Urothelium cell line (cell line): Measurements from ENCODE around the gene RNF223.
"Not testable (repeated sequence)": the region's sequence is repeated elsewhere in the genome, so short reads cannot be mapped to it uniquely, and the experiment has no call there.

Experiments
- DNase-seq: peaks from one replicate; pipeline ENCODE4 v3.0.0; 2011; ENCODE audit warnings: low spot score, mixed read lengths
- FAIRE-seq: peaks from 2 replicates; lab custom pipeline; 2011; peaks lifted over from hg19 to GRCh38; lab: Jason Lieb, UNC

The RNF223 gene

DNA sequence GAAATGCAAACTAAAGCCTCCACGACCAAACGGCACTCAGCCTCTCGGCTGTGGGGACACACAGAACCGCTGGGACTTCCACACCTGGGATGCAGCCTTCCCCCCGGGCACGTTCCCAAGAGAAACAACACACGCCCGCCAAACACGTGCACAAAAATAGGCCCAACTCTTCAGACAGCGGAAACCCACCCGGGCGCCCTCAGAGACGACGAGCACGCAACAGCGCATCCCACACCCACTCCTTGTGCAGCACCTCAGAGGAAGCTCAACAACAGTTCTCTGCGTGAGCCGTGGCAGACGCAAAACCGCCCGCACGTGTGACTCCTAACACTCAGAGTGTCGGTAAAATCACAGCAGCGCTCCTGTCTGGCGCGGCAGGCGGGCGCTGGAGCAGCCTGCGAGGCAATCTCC lies 36.5 kb upstream of the RNF223 start:
- no peak for DNase-seq
- FAIRE-seq, result no peak

DNA sequence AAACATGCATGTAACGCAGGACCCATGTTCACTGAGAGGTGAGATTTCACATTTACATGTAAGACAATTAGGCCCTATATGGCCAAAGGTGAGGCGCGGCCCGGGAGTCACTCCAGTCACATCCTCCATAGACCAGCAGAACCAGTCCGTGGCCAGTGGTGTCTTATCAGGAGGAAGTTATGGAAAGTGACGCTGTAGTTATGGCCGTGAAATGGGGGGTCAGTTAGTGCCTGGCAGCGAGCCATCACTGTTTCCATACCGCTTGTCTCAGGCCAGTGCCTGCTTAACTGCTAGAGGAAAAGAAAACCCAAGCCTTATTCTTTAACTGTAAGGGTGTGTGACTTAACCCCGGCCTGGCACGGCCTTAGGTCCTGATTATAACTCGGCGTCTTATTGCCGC lies 35.6 kb upstream of the RNF223 start:
- FAIRE-seq (no peak), DNase-seq (no peak)

DNA sequence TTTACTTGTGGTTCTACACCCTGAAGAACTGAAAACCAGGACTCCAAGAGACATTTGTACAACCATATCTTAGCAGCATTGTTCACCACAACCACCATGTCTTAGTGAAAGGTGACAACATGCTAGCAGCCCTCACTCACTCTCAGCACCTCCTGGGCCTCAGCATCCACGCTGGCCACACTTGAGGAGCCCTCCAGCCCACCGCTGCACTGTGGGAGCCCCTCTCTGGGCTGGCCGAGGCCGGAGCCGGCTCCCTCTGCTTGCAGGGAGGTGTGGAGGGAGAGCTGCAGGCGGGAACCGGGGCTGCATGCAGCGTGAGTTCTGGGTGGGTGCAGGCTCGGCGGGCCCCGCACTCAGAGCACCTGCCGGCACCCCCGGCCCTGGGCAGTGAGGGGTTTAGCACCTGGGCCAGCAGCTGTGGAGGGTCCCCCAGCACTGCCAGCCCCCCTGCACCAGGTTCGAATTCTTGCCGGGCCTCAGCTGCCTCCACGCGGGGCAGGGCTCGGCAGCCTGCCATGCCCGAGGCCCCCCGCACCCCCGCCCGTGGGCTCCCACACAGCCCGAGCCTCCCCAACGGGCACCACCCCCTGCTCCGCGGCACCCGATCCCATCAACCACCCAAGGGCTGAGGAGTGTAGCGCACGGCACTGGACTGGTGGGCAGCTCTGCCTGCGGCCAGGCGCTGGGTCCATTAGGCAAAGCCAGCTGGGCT lies 32.6 kb upstream of the RNF223 start:
- FAIRE-seq (no peak), DNase-seq (no peak)

DNA sequence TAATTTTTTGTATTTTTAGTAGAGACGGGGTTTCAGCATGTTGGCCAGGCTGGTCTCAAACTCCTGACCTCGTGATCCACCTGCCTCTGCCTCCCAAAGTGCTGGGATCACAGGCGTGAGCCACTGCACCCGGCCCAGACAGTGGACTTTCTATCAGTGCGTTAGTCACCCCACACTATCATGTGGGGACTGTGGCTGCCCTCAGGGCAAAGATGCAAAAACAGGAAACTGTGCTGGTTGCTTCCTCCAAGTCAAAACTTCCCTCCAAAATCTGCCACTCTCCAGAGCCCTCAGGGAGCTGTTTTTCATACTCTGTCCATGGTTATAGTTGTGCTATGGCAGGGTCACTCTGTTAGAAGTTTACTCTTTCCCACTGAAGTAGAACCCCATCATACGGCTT lies 30.0 kb upstream of the RNF223 start:
- FAIRE-seq, DNase-seq: not testable (repeated sequence)

DNA sequence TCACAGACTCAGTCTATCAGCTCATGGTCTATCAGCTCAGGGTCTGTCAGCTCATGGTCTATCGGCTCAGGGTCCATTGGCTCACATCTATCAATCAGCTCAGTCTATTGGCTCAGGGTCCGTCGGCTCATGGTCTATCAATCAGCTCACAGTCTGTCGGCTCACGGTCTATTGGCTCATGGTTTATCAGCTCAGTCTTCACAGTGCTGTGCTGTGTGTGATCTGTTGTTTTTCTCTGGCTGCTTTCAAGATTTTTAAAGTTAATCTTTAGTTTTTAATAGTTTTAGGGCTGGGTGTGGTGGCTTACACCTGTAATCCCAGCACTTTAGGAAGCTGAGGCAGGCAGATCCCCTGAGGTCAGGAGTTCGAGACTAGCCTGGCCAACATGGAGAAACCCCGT lies 27.4 kb upstream of the RNF223 start:
- DNase-seq, result no peak
- FAIRE-seq, result no peak

DNA sequence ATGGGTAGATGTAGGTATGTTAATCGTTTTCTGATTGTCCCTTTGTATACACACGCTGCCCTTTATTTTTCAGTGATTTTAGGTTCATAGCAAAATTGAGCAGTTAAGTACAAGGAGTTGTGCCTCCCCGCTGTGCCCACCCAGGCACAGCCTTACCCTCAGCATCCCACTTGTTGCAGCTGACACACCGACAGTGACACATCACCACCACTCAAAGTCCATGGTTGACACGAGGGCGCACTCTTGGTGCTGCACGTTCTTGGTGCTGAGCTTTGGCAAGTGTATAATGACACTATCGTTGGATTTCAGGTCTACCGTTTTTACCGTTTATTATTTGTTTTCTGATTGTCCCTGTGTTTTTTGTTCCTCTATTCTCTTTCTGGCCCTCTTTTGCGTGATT lies 26.2 kb upstream of the RNF223 start:
- FAIRE-seq (no peak), DNase-seq (no peak)

DNA sequence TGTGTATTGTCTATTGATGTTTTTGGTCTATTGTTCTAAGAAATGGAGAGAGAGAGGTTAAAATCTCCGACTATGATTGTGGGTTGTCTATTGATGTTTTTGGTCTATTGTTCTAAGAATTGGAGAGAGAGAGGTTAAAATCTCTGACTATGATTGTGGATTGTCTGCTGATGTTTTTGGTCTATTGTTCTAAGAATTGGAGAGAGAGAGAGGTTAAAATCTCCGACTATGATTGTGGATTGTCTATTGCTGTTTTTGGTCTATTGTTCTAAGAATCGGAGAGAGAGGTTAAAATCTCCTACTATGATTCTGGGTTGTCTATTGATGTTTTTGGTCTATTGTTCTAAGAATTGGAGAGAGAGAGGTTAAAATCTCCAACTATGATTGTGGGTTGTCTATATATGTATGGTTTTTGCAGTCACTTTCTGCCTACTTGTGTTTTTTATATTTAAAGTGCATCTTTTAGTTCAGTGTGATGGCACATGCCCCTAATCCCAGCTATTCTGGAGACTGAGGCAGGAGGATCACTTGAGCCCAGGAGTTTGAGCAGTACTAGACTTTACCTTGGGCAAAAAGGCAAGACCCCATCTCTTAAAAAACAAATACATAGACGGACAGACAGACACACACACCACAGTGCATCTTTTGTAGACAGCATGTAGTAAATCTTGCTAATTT lies 25.5 kb upstream of the RNF223 start:
- DNase-seq (no peak), FAIRE-seq (no peak)

DNA sequence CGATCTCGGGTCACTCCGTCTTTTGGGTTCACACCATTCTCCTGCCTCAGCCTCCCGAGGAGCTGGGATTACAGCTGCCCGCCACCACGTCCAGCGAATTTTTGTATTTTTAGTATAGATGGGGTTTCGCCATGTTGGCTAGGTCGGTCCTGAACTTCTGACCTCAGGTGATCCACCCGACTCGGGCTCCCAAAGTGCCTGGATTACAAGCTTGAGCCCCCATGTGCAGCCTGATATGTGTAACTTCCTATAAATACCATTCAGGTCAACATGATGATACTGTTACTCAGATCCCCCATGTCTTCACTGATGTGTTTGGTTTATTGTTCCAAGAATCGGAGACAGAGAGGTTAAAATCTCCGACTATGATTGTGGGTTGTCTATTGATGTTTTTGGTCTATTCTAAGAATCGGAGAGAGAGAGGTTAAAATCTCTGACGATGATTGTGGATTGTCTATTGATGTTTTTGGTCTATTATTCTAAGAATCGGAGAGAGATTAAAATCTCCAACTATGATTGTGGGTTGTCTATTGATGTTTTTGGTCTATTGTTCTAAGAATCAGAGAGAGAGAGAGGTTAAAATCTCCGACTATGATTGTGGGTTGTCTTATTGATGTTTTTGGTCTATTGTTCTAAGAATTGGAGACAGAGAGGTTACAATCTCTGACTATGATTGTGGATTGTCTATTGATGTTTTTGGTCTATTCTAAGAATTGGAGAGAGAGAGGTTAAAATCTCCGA lies 24.7 kb upstream of the RNF223 start:
- DNase-seq (no peak), FAIRE-seq (no peak)

DNA sequence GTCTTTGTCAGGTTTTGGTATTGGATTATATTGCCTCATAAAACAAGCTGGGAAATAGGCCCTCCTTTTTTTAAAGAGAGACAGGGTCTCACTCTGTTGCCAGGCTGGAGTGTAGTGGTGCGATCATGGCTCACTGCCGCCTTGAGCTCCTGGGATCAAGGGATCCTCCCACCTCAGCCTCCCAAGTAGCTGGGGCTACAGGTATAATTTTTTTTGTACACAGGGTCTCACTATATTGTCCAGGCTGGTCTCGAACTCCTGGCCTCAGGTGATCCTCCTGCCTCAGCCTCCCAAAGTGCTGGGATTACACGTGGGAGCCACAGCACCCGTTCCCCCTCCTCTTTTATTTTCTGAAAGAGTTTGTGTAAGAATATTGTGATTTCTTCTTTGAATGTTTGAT lies 22.0 kb upstream of the RNF223 start:
- not testable (repeated sequence) for DNase-seq, FAIRE-seq

DNA sequence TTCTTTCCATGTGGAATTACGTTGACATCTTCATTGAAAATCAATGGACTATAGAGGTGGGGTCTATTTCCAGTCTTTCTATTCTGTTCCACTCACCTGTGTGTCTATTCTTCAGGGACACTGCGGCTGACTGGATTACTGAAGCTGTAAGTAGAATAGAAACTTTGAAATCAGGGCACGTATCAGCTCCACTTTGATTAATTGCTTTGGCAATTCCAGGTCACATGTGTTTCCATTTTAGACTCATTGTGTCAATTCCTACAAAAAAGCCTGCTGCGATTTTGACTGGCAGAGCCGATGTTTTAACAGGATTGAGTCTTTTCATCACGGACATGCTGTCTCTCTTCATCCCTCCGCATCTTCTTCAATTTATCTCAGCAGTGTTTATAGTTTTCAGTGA lies 20.9 kb upstream of the RNF223 start:
- FAIRE-seq (no peak), DNase-seq (no peak)

DNA sequence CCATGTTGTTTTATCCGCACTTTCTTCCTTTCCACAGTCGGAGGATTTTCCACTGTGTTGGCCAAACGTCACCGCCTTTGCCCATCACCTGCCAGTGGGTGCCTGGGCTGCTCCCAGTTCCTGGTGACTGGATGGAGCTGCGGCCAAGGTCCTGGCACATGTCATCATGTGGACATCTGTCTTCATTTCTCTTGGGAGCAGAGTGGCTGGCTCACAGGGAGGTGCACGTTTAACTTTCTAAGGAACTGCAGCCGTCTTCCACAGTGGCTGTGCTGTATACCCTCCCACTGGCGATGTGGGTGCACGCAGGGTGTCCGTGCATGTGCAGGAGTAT lies 19.5 kb upstream of the RNF223 start:
- no peak for FAIRE-seq
- no peak for DNase-seq

DNA sequence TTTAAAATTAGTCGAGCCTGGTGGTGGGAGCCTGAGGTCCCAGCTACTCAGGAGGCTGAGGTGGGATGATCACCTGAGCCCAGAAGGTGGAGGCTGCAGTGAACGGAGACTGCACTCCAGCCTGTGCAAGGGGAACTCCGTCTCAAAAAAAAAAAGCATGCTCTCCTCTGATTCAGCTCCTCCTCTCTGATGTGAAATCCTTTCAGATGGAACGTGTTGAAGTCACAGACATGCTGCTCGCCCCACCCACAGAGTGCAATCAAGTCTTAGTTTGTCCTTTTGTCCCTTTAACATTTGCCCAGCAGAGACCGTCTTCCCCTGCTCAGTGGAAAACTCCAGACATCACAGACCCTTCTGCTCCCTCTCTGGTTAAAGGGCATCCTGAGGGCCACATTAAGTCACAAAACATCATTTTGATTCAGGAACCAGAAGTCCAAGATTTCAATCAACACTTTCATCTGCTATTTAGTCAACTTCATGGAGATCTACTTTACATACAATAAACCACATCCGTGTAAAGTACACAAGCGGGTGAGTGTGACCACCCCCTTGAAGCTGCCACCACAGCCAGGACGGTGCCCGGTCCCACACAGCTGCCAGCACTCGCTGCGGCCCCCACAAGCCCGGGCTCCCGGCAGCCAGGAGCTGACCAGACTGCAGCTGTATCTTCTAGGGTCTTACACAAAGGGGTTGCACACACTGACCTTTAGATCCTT lies 18.9 kb upstream of the RNF223 start:
- FAIRE-seq, result no peak
- DNase-seq, result no peak

DNA sequence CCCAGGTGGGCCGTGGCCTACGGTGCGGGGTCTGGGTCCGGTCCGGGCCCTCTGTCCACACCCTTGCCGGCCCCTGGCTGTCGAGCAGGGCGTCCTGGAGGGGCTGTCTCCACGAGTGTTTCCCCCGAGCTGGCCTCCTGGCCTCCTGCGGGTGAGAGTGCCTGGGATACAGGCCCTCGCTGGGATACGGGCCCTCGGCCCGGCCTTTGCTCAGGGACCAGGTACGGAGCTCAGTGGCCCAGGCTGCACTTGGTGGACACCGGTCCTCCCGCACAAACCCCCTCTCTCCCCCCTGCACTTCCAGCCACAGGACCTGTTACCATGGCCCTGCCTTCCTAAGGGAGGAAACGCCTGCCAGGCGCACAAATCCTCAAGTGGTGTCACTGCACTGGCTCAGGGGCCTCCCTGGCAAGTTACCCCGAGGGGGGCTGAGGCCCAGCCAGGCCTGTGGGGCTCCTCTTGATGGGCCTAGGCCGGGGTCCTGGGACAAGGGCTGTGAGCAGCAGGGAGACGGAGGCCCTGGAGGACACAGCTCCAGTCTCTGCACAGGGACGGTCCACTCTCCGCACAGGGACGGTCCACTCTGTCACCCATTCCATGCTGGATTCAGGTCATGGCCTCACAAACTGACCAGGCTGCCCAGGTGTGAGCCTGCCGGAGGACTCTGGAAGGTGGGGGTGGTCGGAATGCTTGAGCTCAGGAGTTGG lies 18.2 kb upstream of the RNF223 start:
- no peak for DNase-seq
- no peak for FAIRE-seq

DNA sequence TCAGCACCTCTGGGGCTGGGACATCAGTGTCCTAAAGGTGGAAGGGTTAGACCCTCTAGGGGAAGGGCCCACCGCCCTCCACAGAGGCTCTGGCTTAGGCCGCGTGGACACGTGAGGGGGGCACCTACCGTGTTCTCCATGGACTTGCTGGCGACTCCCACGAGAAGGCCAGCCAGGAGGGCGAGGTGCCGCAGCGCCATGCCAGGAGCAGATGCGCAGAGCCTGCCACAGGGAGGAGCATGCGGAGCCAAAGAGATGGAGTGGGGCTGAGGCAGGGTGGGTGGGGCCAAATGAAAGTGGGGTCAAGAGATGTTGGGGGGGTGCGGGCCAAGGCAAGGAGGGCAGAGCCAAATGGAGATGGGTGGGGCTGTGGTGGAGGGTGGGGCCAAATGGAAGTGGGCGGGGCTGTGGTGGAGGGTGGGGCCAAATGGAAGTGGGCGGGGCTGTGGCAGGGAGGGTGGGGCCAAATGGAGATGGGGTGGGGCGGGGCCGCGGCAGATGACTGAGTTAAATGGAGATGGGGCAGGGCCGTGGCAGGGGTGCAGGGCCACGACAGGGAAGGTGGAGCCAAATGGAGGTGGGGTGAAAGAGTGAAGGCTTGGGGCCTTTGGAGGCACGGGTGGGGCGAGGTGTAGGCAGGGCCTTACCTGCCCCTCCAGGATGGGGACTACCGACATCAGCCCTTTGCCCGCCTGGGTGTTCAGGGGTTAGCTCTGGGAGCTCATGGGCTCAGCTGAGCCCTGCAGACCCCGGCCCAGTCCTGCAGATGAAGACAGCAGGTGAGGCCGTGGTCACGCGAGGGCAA lies 17.4 kb upstream of the RNF223 start:
- FAIRE-seq, result no peak

DNA sequence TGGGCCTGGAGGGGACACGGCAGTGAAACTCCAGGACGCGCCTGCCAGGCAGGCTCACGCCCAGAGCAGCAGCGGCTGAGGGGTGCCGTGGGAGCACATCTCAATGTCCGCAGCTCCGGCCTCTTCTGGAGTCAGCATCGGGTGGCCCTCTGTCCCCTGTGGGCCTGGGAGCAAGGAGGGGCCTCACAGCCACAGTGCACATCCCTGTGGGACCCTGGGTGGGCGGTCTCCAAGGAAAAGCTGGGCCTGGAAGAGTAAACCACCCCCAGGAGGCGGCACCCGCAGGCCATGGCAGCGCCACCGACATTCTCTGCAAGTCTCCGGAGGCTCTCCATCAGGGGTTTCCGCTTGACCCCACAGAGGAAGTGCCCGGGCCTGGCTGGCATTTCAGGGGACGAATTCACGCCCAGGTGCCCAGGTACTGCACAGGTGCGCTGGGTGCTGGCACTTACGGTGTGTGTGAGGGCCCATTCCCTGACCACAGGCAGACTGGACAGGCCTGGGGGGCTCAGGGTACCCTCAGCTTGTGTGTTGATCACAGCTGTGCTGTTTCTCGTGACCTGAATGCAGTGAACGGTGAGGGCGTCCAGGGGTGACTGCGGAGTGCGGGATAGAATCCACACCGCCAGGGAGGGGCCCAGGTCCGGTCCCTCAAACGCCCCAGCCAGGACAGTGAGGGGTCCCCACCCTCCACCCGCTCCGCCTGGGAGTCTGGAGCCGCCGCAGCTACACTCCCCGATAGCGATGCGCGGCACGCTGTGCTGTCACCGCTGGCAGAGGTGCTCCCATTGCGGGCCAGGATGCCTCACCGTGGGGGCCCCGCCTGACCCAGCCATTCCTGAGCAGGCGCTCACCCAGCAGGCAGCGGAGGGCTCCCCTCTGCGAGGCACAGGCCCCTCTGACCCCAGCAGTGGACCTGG lies 16.6 kb upstream of the RNF223 start:
- no peak for DNase-seq
- no peak for FAIRE-seq

More for the DNA sequence above, 17.4 kb upstream of the RNF223 start:
- DNase-seq, result no peak

DNA sequence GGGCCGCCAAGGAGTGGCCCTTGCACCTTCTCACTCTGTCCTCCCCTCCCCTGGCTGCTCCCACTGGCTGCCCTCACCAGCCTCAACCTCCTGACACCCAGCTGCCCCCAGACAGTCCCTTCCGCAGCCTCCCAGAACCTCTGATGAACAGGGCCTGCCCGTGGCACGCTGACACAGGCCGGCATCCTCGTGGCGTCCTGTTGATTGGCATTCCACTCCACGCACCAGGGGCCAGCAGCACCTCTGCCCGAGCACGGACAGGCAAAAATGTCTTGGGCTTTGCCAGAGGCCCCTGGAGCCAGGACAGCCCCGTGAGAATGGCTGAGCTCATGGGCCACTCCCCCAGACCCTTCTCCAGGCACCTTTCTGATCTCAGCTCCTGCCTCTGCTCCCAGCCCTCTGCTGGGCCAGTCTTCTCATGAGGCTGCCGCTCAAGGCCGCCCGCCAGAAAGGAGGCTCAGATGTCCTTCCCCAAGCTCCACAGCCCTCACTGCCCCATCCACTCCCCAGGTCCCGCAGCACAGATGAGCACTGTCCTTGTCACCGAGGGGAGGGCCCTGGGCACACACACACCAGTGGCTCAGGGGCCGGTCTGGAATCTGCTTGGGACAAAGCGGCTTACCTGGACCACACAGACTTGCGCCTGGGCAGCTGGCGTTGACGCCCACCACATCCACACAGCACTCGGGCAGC lies 15.8 kb upstream of the RNF223 start:
- FAIRE-seq, result no peak
- no peak for DNase-seq

DNA sequence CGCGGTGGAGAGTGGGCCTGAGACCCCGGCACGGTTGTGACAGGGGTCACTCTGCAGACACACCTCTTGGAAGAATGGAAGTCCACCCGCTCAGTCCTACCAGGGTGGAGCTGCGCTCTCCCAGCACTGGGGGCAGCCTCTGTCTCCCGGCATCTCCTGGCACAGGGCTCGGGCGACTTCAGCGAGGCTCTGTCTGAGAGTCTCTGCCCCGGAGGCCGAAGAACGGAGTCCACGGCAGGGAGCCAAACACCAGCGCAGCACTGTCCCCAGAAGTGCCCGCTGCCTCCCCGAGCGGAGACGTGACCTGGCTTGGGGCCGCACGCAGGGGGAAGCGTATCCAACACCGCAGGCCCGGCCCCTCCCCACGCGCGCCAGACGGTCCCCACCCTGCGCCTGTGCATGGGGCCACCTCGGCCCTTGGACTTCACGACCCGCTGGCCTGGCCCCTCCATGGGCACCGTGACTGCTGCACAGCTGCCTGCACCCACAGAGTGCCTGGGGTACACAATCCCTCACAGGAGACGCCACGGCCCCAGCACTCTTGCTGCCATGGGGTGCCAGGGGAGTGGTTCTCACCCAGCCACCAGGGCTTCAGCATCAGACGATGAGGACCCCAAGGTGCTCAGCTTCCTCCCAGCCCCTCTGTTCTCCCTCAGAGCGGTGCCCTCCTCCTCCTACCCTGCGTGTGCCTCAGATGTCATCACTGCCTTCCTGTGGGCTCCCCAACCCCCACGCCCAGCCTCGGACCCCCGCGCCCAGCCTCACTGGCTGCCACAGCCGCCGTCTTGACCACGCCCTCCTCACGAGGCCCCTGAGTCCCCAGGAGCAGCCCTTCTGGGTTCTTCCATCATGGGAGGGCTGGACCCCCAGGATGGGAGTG lies 14.9 kb upstream of the RNF223 start:
- DNase-seq (no peak), FAIRE-seq (no peak)
